Stimulated activated CD4-positive, alpha-beta T cell treated with anti-CD3 and anti-CD28 coated beads, Interleukin-4, amount 100 ng/mL, for 4 hours (primary cell): ENCODE data around the gene DIABLO.
"Not testable (repeated sequence)": the region's sequence is repeated elsewhere in the genome, so short reads cannot be mapped to it uniquely, and the experiment has no call there.

Experiments used
- DNase-seq, 2 experiments: peaks; one replicate each; pipeline ENCODE4 v3.0.0-alpha.2; 2020

Gene DIABLO

GRCh38 chr12:122225683-122226365, at the start of gene DIABLO:
Gene DIABLO (minus strand): TSS chr12:122226052. CDS start chr12:122226014, 38 bp downstream.
- DNase-seq = peak; percentile 100

DNA sequence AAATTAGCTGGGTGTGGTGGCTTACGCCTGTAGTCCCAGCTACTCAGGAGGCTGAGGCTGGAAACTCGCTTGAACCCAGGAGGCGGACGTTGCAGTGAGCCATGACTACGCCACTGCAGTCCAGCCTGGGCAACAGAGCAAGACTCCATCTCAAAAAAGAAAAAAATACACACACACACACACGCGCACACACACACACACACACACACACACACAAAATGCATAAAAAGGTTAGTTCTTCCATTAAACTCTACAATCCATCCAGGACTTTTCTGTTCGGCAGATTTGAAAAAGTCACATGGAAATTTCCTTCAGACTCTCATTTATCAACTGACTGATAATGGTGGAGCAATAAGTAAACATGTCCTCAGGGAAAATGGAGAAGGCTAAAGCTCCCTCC, 49.6 kb upstream of the DIABLO start:
- no peak for DNase-seq

DNA sequence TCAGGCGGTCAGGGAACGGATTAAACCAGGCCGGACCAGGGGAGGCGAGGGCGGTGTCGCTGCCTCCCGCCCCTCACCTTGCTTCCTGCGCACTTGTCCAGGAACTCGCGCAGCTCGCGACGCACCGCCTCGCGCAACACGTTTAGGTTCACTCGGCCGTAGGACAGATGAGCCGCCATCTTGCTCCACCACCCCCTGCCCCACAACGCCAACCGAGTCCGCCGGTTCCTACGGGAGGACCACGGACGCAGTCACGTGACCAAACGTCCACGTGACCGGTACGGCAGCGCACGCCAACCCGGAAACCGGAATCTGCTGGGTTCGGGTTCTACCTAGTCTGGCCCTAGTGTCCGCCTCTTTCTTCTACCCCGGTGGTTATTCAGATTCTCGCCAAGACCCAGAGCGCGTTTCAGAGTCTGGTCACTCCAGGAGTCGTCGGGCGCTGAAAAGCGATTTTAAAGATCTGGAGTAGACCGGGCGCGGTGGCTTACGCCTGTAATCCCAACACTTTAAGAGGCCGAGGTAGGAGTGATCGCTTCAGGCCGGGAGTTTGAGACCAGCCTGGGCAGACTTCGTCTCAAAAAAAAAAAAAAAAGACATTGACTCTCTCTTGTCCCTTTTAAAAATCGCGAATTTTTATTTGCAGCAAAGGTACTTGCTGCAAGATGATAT, 40.5 kb upstream of the DIABLO start, which contains the start of gene VPS33A:
Gene VPS33A, minus strand, starts transcription at position 265 of the 672 bp plus-strand sequence. Its CDS starts 86 bp downstream, at position 179.
- peak; percentile 89 to 94 for DNase-seq

DNA sequence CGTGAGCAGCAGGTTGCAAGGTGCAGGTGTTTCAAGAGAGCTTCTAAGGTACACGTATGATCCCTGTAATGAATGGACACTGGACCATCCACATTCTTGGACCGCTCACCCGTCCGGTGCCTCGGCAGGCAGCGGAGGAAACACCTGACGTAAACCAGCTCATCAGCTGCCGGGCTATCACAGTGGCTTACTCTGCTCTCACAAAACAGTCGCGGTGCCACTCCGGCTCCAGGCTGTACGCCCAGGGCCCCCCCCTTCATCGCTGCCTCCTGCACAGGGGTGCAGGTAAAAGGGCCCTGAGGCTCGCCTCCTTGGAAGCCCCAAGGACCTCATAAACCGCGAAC, 40.0 kb upstream of the DIABLO start:
- peak in 1 of 2 experiments; percentile 41 for DNase-seq

- DNase-seq = no peak
Measured at GRCh38 chr12:122265476-122265875, 39.6 kb upstream of the DIABLO start.

DNA sequence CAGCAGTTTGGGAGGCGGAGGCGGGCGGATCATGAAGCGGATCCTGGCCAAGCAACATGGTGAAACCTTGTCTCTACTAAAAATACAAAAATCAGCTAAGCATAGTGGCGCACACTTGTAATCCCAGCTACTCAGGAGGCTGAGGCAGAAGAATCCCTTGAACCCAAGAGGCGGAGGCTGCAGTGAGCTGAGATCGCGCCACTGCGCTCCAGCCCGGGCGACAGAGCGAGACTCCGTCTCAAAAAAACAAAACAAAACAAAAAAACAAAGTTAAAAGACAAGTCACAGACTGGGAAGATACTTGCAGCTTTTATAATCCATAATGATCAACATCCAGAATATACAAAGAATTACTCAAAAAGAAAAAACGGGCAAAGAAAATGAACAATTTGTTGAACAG, 34.9 kb upstream of the DIABLO start:
- DNase-seq = not testable (repeated sequence)

- not testable (repeated sequence) for DNase-seq
Measured at GRCh38 chr12:122258939-122259338, 33.1 kb upstream of the DIABLO start.

DNA sequence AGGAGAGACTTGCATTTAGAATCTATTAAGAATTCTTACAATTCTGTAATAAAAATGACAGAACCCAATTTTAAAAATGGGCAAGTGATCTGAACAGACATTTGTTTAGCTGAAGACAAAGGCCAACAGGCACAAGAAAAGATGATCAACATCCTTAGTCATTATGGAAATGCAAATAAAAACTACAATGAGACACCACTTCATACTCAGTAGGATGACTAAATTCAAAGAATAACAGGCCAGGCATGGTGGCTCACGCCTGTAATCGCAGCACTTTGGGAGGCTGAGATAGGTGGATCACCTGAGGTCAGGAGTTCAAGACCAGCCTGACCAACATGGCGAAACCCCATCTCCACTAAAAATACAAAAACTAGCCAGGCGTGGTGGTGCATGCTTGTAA, 32.6 kb upstream of the DIABLO start:
- DNase-seq = not testable (repeated sequence)

GRCh38 chr12:122250536-122250935, 24.7 kb upstream of the DIABLO start:
- no peak for DNase-seq

DNA sequence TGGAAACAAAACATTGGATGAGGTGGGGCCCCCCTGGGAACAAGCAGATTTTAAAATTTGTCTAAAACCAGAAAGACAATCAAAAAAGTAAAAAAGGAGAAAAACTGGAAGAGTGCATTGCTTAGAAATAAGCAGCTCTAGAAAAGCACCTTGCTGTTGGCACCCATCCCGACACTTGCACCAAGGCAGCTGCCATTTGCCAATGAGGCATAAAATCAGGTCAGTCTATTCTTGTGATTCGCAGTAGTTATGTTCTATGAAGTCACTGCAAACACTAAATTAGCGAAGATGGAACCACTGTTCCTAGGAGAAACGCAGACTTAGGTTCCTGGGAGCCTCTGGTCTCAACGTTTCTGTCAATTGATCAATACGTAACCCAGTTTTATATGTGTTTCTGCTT, 24.2 kb upstream of the DIABLO start:
- no peak for DNase-seq

DNA sequence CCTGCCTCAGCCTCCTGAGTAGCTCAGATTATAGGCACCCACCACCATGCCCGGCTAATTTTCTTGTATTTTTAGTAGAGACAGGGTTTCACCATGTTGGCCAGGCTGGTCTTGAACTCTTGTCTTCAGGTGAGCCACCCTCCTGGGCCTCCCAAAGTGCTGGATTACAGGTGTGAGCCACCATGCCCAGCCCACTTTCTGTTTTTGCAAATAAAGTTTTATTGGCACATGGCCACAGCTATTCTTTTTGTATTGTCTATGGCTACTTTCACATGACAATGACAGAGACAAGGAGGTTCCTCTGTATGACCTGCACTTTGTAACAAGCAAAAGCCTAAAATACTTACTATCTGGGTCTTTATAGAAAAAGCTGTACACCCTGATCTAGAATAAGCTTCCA, 19.7 kb upstream of the DIABLO start:
- DNase-seq = no peak

GRCh38 chr12:122244565-122245371, 18.9 kb upstream of the DIABLO start:
- DNase-seq = peak in 1 of 2 experiments; percentile 7

GRCh38 chr12:122243965-122244364, 18.1 kb upstream of the DIABLO start:
- no peak for DNase-seq

DNA sequence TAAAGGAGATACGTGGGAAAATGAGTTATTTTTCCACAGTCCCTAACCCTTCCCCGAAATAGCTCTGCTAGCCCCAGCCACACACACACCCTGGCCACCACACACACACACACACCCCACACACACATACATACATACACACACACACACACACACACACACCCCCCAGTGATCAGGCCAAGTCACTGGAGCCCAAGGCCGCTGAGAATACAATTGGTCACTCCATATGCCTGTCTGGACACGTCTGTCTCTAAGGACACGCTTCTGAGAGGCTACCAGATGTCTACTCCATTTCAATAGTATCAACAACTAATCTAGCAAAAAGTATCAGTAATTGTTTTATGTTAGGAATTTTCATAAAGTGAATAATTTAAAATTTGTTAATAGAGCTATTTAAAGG, 13.0 kb upstream of the DIABLO start:
- DNase-seq = no peak

DNA sequence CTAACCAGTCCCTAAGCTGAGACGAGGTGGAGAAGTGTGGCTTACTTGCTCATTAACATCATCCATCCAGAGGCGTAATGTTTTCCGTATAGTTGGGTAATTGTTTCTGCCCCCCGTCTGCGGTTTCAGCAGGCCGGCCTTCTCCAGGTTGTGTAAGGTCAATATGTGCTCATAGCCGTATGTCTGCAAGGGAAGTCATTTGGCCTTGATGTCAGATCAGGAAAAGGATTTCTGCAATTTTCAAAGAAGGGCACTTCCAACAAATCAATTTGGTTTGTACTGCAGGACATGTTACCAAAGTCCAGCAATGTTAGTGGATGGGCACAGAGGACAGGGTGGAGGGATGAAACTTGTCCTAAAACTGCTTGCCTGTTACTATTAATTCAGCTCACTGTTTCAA, 9.9 kb upstream of the DIABLO start:
- DNase-seq = no peak

DNA sequence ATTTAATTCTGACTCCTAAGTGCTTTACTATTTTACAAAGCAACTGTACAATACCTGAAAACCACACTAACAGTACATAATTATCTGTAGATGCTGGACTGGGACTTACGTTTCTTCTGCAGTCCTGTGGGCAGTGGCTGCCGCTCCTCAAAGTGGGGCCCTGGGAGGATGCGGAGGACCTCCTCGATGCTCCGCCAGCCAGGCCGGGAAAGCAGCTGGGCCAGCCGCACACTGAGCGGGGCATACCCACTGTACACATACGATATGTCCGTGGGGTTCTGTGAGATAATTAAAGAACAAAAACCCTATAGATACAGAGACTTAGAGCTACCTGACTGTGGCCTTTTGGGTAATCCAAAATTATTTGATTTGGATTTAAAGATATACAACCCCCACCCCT, 6.8 kb upstream of the DIABLO start:
- no peak for DNase-seq

DNA sequence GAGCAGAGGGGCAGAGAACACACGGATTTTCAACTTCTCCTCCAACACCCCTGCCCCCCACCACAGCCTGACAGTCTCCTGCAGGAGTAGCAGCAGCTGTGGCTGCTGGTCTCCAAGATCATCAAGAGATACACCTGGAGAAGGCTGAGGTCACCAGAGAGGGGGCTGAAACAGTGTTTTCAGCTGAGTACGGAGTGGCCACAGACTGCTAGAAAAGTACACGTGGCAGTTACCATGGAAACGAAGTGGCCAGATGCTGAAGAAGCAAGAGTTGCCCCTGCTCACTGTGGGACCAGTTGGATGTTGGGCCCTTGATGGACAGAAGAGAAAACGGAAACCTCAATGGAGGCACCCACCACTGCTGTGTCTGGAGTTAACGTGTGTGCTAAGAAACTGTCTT, 4.9 kb upstream of the DIABLO start:
- DNase-seq = no peak

DNA sequence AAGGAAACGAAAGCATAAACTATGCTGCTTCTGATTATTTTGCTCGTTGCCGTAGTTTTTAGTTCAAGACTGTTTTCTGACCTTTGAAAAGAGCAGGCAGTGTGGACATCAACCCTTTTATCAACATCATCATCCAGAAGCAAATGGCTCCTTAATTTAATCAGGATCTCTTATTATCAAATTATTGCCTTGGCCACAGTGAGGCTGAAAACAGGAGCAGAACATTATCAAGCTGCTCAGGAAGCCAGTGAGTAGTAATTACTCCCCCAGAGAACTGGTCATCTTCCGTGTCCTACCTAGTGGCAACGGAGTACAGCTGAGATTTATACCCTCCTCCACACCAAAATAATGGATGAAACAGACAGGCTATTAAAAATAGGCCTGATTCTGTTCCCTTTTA, 2.2 kb upstream of the DIABLO start:
- no peak for DNase-seq

DNA sequence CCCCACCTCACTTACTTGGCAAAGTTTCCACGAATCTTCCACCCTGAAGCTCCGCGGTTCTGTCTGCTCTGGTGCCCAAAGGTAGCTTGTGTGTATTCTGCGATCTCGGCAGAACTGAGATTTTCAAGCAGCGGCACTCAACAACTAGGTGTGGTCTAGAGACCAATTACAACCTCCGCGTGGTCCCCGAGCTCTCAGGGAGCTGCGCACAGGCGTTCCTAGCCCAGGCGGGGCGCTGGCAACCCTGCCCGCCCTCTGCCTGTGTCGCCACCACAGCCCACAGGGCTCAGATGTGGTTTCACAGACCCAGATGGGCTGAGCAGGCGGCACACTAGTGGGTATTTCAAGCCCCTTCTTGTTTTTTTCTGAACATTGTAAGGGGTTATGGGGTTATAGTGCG, 1.5 kb upstream of the DIABLO start:
- DNase-seq = peak in 1 of 2 experiments; percentile 20

DNA sequence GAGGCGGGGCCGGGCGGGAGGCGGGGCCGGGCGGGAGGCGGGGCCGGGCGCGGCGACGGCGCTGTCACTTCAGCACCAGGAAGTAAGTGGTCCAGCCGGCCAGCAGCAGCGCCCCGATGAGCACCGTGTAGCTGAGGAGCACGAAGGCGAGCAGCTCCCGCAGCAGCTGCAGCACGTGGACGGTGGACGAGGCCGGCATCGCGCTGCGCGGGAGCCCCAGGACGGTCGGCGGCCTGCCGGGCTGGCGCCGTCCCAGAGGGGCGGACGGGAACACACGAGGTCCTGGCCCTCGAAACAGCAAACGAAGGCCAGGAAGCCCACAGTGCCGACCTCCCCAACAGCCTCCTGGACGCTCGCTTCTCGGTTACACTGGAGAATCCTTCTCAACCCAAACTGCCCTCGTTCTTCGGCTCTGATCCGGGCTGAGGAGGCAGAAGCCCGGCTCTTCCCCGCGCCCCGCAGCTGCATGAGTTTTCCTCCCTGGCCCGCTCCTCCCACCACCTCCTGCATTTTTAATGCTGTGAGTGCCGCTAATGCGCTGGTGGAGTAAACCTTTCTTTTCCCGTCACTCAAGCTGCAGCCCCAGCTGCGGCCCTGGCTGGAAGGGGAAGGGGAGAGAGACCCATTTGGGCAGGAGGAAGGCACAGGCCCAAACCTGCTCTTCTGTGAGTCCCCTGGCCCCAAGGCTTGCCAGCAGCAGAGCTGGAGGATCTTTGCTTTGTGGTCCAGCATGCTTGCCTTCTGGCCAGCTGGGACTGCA, 694 bp upstream of the DIABLO start:
- no peak for DNase-seq

DNA sequence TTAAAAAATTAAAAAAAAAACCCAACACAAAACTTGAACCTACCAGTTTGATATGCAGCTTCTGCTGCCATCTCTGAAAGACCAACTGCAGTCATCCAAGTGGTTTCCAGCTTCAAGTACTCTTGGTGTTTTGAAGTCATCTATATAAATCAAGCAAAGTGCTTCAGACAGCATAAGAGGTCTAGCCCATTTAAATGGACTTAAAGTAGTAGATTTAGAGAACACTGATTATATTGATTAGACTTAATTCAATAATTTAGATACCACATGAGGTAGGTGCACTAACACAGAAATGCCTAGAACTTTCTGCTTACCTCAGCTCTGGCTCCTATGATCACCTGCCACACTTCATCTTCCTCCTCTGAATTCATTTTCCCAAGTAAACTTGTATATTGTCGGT, 9.4 kb downstream of the DIABLO start:
- no peak for DNase-seq

DNA sequence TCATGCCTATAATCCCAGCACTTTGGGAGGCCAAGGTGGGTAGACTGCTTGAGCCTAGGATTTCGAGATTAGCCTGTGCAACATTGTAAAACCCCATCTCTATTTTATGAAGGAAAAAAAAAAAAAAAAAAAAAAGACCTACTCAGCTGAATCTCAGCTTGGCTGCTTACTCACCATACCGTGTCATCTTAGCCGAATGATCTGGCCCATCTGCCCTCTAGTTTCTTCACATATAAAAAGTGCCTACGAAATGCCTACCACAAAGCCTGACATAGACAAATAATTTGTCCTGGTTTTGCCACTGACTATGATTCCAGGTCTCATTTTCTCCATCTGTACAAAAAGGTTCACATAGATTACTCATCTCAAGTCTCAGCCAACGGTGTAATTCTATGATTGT, 10.1 kb downstream of the DIABLO start:
- DNase-seq = no peak
